NCI-H1417 treated with DMSO at 0.1 percent for 48 hours (cell line): Measurements from ENCODE around the gene HK1.
"Not testable (repeated sequence)": the region's sequence is repeated elsewhere in the genome, so short reads cannot be mapped to it uniquely, and the experiment has no call there.

Experiments
- DNase-seq: peaks from one replicate; lab custom pipeline; 2025; lab: John Stamatoyannopoulos, UW

Gene HK1

DNA sequence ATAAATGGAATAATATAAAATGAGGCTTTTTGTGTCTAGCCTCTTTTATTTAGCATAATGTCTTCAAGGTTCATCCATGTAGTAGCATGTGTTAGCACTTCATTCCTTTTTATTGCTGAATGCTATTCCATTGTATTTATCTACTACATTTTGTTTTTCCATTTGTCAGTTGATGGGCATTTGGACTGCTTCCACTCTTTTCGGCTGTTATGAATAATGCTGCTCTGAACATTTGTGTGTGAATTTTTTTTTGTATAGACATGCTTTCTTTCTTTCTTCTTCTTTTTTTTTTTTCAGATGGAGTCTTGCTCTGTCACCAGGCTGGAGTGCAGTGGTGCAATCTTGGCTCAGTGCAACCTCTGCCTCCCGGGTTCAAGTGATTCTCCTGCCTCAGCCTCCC is 50.6 kb downstream of the HK1 start:
- not testable (repeated sequence) for DNase-seq

GRCh38 chr10:69329721-69330178 is 51.5 kb downstream of the HK1 start:
- DNase-seq: no peak

GRCh38 chr10:69331161-69331560 is 52.9 kb downstream of the HK1 start:
- no peak for DNase-seq

GRCh38 chr10:69332278-69333010 is 54.1 kb downstream of the HK1 start:
- DNase-seq: no peak

GRCh38 chr10:69333205-69333604 is 54.9 kb downstream of the HK1 start:
- DNase-seq: no peak

DNA sequence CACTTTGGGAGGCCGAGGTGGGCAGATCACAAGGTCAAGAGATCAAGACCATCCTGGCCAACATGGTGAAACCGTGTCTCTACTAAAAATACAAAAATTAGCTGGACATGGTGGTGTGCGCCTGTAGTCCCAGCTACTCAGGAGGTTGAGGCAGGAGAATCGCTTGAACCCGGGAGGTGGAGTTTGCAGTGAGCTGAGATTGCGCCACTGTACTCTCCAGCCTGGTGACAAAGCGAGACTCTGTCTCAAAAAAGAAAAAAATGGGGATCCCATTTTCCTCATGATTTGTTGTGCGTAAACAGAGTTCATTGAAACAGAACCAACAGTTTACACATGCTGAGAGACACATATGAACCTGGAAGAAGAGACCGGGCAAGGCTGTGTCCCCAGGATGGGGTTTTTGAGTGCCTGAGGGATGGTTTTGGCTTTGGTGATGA is 55.6 kb downstream of the HK1 start:
- not testable (repeated sequence) for DNase-seq

- no peak for DNase-seq
Measured at GRCh38 chr10:69334302-69335062, 56.2 kb downstream of the HK1 start.

- DNase-seq: no peak
Measured at GRCh38 chr10:69335063-69335587, 56.8 kb downstream of the HK1 start.

DNA sequence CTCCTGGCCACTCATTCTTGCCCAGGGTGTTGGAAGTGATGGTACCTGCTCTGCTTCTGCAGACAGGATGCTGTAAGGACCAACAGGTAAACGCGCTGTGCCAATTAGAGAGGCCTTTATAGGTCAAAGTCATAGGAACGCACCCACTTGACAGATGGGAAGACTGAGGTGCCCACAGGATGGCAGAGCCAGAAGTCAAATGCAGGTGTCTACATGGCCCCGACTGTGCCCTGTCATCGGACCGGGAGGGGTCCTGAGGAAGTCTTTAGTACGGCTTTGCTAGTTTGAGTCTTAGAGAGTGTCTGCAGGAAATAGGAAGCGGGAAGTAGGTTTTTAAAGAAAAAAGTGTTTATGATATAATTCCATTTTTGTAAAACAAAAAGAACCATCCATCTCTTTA is 57.3 kb downstream of the HK1 start:
- no peak for DNase-seq

DNA sequence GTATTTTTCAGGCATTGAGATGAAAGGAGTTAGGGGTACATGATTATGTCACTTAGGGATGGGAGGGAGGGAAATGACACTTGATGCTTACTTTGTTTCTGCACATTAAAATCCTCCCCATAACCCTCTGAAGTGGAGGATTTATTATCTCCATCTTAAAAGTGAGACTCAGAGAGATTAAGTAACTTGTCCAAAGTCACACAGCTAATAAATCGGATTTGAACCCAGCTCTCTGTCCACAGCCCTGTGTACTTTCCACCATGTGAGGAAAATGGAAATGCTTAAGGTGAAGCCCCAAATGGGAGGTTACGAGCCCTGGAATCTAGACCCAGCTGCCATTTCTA is 58.6 kb downstream of the HK1 start:
- DNase-seq: no peak

DNA sequence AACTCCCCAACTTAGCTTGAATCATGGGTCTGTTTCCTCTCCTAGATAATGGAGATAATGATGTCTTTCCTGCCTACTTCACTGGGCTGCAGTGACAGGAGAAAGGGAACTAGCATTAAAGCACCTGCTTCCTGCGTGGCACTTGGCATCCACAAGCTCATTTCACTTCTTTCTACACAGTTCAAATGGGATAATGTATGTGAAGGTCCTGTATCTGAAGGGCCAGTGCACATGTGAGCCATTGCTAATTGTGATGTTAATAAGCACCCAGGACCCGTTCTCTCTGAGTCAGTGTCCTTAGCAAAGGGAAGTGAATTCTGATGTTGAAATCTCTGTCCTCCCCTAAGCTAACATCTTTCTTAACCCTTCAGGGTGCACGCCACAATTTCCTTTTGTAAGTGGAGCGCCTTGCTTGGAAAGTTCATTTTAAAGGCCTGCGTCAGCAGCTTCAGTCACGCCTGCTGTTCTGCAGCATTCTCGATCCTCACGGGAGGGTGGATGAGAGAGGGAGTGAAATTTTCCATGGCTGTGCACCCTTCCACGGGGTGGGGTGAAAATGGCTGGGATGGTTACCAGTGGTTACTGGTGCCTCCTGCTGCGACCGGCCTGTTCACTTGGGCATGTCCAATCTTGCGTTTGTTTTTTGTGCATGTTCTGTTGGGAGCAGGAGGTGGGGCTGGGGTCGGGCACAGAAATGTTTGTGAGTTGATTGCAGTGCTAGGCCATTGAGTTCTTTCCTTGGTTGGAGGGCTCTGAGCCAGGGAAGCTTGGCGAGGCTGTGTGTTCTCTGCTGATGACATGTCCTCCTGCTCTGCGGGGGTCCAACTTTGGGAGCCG is 59.2 kb downstream of the HK1 start:
- peak; percentile 13 for DNase-seq

DNA sequence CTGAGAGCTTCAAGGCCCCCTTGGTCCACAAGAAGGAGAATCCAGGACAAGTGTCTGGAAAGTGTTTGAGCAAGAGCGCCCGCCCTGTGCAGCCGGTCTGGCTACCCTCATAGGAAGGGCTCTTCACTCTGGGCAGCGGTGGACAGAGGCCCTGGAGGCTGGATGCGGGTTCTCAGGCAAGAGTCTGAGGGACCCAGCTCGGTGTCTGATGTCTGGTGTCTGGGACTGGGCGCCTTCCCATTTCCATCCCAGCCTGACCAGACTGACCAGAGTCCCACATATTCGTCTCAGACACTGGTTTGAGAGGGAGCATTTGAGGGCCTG is 59.8 kb downstream of the HK1 start:
- DNase-seq: no peak

GRCh38 chr10:69338547-69339450 is 60.5 kb downstream of the HK1 start:
- no peak for DNase-seq

DNA sequence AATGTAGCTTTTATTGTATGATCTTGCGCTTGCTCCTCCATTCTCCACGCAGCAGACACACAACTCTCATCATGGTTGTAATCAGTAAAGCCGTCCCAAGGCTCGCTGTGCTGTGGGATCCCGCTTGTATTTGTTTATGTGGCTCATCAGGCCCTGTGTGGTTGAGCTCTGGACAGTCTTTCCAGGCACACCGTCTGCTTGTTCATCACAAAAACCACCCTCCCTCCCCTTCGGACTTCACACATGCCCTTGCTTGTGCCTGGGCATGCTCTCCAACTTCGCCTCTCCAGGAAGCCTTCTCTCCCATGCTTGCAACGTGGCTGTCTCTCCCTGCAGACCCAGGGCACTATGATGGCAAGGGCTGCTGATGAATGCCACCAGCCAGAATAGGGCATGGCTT is 62.4 kb downstream of the HK1 start:
- DNase-seq: no peak

- DNase-seq: no peak
Measured at GRCh38 chr10:69343905-69344304, 65.6 kb downstream of the HK1 start.

GRCh38 chr10:69344591-69345252 is 66.4 kb downstream of the HK1 start:
- no peak for DNase-seq

- DNase-seq: peak; percentile 5
Measured at GRCh38 chr10:69345402-69345801, 67.1 kb downstream of the HK1 start.

- no peak for DNase-seq
Measured at GRCh38 chr10:69345890-69346474, 67.7 kb downstream of the HK1 start.

DNA sequence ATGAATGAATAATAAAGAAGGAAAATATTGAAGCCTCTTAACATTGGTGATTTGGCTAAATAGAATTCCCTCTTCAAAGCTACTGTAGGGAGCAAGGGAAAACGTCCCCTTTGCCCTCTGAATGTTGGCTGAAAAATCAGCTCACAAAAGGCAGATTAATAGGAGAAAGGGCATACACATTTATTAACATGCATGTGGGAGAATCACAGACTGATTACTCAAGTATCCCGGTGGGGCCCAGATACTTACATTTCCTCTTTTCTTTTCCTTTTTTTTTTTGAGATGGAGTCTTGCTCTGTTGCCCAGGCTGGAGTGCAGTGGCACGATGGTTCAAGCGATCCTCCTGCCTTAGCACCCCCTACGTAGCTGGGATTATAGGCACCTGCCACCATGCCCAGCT is 68.5 kb downstream of the HK1 start:
- DNase-seq: no peak

DNA sequence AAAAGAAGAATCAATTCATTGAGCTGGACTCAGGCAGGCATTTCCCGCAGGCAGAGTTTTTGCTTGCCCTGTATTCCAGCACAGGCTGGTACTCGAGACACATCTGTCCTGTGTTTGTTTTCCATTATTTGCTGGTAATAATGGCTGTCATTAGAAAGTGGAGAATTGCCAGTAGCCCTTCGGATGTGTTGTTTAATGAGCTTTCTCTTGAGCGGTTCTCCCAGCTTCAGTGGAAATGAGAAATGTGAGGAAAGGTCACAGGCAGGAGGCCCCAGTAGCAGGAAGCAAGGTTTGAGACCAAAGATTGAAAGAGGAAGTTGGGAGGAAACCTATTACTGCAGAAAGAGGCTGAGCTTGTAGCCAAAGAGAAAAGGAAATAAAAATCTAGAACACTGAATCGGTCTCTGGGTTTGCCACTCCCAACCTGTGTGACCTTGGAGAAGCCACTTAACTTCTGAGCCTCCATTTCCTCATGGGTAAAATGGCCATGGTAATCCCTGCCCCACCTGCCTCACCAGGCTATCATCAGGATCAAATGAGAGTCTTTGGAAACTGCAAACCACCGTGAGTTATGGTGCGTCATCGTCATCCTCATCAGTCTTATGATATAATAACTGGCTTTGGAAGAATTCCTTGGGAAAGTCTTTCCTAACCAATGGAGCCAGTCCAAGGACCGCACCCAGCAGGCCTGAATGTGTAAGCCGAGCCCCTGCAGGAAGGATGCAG is 70.7 kb downstream of the HK1 start:
- DNase-seq: peak; percentile 62
